Raji (cell line): ENCODE data around the gene UBE3B.

ENCODE experiments used
- POLR2A ChIP-seq: IDR thresholded peaks from 2 replicates; pipeline ENCODE4 v1.6.1; 2011; ENCODE audit warnings: low read depth, low read length, control low read depth; ENCODE audit not compliant: insufficient read depth

Gene UBE3B

DNA sequence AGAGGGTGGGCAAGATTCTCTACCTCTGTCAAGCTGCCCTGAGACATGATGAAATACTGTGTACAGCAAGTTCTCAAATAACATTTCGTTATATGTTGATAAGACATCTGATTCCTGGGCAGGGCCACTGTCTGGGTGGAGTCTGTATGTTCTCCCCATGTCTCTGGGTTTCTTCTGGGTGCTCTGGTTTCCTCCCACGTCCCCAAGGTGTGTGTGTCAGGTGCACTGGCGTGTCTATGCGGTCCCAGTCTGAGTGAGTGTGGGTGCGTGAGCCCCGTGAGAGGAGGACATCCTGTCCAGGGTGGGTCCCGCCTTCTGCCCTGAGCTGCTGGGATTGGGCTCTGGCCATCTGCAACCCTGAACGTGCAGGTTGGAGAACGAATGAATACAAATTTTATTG lies 30.0 kb upstream of the UBE3B start:
- TF ChIP-seq POLR2A, result no peak

DNA sequence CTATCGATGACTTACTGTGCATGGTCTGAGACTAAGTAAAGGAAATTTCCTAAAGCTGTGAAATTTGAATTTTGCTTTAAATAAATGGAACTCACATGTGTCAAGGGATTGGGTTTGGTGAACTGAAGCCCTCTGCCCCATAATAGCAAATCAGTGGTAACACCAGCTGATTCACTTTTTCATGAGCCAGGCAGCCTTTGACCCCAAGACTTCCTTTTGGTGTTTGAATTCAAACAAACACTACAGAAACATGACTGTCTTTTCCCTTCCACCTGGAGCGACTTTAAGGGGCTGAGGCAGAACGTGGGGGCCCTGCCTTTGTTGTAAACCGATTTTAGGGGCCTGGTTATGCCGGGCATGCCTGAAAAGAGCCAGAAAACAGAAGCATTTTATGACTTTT lies 29.2 kb upstream of the UBE3B start:
- no peak for TF ChIP-seq POLR2A

DNA sequence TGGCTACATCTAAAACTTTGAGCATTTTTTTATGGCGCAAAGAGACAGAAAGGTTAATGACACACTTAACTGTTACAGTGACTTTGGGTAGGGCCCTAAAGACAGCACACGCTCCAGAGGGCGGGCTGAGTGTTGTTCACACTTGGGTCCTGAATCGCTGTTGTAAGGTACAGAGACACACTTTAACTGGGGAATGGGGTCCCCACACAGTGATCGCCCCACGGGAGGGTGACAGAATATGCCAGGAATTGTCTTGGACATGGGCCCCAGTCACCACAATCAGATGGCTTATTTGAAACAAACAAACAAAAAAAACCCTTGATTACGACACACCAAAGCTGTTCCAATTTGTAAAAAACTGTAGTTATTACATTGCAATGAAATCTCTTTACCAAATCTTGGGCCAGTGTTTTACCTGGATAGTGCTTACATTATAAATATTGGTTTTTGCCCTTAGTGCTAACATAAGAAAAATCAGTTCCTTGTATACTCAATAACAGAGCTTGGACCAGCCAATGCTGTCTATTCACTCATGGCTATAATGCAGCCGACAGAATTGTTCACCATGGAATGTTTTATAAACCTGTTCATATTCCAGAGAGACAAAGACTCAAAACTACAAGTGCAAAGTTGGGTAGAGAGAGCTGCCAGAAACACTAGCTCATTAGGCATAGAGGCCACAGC lies 28.6 kb upstream of the UBE3B start:
- TF ChIP-seq POLR2A, result no peak

DNA sequence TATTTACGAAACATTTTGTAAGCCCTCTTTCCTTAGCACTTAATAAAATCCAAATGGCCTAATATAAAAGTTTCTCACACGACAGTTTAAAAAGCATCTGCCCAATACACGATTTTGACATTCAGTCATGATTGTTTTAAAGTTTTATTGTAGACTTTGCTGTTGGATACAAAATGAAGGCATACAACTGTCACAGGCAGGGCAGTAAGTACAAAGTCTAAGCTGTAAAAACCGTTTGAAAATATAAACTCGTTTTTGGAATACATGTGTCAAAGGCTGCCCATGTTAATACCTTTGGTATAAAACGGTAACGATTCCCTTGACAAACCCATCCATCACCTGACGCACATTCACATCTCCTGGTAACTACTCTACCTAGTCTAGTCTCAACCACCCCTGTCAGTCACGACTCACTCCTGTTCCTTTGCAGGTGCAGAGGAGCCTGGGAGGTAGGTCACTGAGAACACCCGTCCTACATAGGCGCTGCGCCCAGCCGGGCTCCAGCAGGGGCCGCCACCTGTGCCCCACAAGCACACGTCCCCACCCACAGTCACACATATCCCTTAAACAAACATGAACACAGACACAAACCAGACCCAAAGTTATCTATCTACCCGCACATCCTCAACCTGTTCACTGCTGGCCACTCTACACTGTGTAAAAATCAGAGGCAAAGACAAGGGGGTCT lies 27.4 kb upstream of the UBE3B start:
- no peak for TF ChIP-seq POLR2A

DNA sequence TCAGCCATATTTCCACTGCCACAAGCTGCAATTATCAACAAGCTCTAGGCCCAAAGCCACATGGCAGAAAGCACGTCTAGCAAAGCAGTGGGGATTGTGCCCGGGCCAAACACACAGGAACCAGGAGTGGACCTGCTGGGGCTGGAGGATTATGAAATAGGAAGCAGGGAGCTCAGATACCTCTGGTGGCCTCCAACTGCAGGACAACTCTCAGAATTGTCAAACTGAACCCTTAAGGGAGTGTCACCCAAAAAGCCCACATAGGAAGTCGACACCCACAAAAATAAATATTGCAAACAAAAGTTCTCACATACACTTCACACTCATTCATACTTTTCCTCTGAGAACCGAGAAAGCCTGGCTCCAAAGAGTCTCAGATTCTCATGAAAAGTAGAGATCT lies 26.5 kb upstream of the UBE3B start:
- TF ChIP-seq POLR2A, result no peak

DNA sequence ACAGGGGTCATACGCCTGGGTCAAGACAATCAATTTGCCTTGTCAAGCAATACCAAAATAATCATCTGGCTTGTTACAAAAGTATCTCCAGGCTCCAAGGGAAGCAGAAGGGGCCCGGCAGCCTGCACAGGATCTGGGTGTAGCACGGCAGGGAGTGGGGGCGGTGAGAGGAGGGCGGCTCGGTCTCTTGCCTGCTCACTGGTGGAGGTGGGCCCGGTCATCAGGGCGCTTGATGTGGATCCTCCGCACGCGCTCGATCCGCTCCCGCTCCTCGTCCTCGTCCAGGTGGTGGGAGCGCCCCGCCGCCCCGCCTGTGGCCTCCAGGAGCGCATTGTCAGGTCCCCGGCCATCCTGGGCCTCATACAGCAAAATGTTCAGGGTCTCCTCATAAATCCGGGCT lies 26.0 kb upstream of the UBE3B start:
- no peak for TF ChIP-seq POLR2A

DNA sequence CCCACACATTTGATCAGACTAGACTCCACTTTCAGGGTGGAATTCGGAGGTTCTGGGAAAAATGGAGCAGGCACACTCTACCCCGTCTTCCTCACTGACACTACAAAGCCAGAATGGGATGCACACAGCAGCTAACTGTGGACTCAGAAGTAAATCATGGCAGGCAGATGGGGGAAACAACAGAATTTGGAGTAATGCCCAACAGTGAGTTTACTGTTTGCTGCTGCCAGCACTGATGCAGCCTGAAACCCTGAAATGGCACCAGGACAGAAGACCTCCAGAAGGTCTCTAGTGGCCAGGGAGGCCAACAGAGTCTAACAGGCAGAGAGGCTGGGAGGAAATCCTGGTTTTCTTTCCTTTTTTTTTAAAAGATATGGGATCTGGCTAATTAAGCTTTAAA lies 24.9 kb upstream of the UBE3B start:
- no peak for TF ChIP-seq POLR2A

DNA sequence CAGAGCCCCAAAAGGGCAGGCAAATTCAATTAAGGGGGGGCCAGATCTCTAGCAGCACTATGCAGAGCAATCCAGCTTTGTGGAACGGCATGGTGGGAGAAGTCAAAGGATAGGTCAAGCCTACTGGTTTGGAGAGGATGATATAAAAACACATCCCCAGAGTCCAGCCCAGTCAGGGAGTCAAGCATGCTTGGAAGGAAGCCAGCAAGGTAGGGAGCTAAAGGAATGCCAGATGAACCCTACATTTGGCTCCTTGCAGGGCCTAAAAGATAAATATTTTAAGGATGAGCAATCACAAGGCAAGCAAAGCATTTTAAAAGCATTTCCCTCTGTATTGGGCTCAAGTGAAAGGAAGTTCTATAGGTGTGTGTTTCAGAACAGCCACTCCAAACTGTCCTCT lies 21.7 kb upstream of the UBE3B start:
- TF ChIP-seq POLR2A, result no peak

DNA sequence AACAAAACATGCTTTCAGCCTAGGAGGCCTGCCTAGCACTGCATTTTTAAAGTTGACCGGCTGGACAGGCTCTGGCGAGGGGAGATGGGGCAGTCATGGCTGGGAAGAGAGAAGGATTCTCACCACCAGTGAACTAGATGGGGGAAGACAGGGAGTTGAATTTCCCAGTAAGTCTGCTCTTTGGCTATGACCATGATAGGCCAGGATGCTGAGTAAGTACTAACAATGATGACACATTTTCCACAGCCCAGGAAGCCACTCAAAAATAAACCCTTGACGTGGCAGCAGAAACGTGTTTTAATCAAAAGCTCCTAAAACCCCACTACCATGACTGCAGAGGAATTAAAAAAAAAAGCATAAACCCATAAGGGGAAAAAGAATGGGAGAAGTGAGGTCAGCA lies 19.3 kb upstream of the UBE3B start:
- TF ChIP-seq POLR2A, result no peak

DNA sequence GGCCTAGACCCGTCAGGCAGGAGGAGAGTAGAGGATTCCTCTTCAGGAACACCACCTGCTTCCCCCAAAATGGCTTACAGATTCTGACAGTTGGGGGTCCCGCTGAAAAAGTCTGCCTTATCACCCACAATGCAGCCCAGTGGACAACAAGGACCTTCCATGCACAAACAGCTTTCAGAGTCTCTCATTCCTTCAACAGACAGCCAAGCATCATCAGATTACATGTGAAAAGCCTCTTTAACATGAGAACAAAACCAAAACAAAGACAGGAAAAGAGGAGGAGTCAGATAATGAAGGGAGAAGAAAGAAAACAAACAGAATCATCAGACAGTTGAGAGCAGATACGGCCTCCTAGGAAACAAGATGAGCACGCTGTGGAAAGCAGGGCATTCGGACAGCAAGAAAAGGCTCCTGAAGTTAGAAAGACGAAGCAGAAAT lies 18.6 kb upstream of the UBE3B start:
- no peak for TF ChIP-seq POLR2A

DNA sequence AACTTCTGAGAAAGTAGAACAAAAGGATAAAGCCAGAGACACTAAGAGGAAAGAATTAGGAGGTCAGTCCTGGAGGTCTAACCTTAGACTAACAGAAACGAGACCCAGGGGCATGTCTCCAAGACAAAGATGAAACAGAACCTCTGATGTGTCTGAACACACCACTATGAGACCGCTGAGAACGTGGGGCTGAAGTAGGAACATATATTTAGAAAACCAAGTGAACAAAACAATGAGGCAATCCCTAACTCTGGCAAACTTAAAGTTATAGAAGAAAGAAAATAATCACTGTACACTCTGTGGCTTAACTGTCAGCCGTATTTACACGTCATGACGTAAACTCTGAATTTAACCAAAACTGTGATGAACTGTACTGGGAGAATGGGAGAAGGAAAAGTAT lies 18.2 kb upstream of the UBE3B start:
- TF ChIP-seq POLR2A, result no peak

DNA sequence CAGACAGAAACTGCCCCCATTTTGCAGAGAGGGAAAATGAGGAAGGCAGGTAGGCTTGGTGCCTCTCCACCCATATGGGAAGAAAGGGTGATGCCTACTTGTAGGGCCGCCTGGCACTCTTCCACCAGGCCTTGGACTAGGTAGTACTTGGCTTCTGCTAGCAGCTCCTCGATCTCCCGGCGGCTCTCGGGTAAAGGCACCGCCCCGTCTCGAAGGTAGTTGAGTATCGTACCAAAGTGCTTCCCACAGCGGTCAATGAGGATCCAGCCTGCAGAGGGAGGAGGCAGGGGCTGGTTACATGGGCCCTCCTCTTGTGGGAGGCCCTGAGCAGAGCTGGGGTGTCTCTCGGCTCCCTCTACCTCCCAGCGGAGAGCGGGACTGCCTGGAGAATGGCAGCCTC lies 16.9 kb upstream of the UBE3B start:
- no peak for TF ChIP-seq POLR2A

DNA sequence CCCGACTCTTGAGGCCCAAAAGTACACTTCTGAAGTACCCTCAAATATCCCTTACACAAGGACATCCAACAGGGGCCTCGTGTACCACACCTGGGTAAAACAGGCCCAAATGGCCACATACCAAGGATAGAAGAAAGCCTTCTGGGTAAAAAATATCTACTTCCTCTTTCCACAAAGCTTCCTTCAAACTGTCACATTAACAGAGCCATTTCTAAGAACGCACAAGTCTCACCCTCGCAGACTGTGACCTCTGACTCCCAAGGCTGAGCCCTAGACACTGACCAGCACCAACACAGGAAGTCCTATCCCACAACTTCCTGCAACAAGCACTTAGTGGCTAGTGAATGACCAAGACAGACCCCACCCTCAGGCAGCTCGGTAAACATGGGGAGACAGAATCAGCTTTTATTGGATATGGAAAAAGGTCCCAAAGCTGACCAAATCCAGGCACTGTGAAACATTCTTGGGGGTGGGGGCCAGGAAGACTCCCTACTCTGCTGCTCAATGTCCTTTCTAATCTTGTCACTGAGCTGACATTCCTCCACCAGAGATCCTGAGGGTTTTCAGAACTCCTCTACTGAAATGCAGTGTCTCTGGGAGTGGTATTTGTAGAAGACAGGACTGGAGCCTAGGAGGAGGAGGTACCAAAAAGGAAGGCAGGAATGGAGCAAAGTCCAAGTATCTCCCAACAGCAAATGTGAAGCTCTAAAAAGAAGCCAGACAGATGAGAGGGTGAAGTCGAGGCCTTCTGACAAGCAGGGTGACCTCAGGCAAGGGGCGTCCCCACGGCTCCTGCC lies 16.2 kb upstream of the UBE3B start:
- TF ChIP-seq POLR2A, result no peak

DNA sequence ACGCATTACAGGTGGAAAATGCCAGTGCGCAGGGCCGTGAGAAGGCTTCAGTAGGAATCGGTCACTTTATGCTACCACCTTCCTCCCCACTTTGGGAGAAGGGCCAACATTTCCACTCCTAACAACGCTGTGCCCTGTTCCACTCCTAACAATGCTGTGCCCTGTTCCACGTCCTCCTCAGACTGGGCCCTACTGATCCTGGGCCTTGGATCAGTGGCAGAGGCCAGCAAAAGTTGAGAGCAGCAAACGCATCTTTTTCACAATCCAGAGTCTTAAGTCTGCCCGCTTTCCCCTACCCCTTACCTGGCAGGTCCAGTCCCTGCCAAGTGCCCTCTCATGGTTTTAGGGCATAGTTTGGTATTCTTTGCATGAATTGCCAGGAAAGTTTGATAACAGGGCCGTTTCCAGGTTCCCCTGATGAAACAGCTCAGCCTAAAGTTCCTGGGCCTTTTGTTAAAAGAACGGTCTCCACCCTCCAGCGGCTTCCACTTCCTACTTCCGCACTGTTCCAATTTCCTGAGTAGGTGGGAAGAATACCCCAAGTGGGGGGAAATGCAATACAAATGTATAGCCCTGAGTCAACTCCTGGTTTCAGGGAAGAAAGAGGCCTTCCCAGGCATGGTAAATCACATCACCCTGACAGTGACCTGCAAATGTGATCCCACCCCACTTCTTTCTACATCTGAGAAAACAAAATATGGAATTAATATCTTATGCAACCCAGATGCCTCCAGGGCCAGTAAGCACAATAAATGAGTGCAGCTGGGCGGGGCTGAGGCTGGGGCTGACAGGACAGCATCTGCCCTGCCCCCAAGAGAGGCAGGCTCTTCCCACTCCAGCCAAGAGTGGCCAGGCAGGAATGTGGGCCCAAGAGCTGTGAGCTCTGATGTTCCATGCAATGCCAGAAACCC lies 15.3 kb upstream of the UBE3B start:
- no peak for TF ChIP-seq POLR2A
